ENCODE results near the gene RORB.

DNA sequence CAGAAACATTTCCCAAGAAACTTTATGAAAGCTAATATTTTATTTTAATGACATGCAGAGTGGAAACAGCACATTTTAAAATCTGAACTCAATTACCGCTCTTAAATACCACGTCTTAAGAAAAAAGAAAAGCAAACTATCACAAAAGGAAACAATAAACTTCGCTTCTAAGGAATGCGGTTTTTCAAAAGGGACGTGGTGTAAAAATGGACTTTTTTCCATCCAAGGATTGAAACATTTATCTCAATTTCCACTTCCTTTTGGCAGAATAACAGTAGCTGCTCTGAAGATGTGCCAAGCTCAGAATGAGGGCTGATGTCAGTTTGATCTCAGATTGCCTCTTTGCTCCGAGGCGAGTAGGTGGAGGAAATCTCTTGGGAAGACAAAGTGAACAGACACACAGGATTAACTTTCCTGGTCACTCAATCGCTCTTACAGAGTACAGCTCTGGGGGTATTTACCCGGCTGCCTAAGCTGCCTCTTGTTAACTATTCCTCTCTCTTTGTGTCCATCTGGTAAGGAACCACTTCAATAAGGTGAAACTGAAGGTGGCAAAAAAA, 232.1 kb downstream of the RORB start:
- TF ChIP-seq, protein P1, sequence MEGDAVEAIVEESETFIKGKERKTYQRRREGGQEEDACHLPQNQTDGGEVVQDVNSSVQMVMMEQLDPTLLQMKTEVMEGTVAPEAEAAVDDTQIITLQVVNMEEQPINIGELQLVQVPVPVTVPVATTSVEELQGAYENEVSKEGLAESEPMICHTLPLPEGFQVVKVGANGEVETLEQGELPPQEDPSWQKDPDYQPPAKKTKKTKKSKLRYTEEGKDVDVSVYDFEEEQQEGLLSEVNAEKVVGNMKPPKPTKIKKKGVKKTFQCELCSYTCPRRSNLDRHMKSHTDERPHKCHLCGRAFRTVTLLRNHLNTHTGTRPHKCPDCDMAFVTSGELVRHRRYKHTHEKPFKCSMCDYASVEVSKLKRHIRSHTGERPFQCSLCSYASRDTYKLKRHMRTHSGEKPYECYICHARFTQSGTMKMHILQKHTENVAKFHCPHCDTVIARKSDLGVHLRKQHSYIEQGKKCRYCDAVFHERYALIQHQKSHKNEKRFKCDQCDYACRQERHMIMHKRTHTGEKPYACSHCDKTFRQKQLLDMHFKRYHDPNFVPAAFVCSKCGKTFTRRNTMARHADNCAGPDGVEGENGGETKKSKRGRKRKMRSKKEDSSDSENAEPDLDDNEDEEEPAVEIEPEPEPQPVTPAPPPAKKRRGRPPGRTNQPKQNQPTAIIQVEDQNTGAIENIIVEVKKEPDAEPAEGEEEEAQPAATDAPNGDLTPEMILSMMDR (IDR thresholded peaks at IDR 0.05; ENCODE audit: insufficient read depth, low read depth, low read length), result no peak
- TF ChIP-seq EZH2 (IDR thresholded peaks at IDR 0.05; ENCODE audit: insufficient read depth, low read length), result no peak

All from astrocyte (in vitro differentiated cells and primary cell).